ENCODE measurements around the gene PFKFB2.

The PFKFB2 gene

GRCh38 chr1:207093944-207094343 lies 40.9 kb downstream of the PFKFB2 start:
- DNase-seq, result no peak

GRCh38 chr1:207097871-207098324 lies 44.8 kb downstream of the PFKFB2 start:
- no peak for DNase-seq

- no peak for DNase-seq
Observed at GRCh38 chr1:207101720-207102119, 48.6 kb downstream of the PFKFB2 start.

- DNase-seq, result no peak
Observed at GRCh38 chr1:207102146-207102545, 49.1 kb downstream of the PFKFB2 start.

GRCh38 chr1:207102659-207103058 lies 49.6 kb downstream of the PFKFB2 start:
- no peak for DNase-seq

GRCh38 chr1:207103892-207104373 lies 50.9 kb downstream of the PFKFB2 start, which contains the start of gene C4BPA:
Gene C4BPA, plus strand, starts transcription at chr1:207104233. Its CDS starts 8,793 bp downstream, at chr1:207113026.
- no peak for DNase-seq

- DNase-seq, result no peak
Observed at GRCh38 chr1:207109004-207109403, 55.9 kb downstream of the PFKFB2 start.

GRCh38 chr1:207112616-207113296 lies 59.7 kb downstream of the PFKFB2 start:
- no peak for DNase-seq

GRCh38 chr1:207115269-207115668 lies 62.2 kb downstream of the PFKFB2 start:
- no peak for DNase-seq

- no peak for DNase-seq
Observed at GRCh38 chr1:207124389-207124788, 71.3 kb downstream of the PFKFB2 start.

GRCh38 chr1:207128336-207128921 lies 75.4 kb downstream of the PFKFB2 start:
- DNase-seq, result no peak

GRCh38 chr1:207129053-207129452 lies 76.0 kb downstream of the PFKFB2 start:
- no peak for DNase-seq
